ENCODE results near the gene SERPIND1.
A peak's percentile ranks its signal among the peaks of the same experiment; 100 is the strongest.

Gene SERPIND1

DNA sequence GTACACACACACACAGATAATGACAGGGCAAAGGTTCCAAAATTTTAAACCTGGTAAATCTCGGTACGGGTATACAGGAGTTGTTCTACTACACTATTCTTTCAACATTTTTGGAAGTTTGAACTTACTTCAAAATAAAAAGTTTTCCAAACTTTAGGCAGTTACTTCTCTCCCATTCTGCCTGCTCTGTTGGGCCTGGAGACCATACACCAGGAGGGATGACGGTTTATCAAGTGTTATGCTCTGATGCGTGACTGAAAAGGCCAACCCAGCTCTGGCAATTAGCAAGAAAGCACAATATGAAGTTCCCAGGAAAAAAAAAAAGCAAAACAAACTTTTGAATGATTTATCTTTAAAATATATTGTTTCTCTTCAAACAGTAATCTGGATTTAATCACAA is 969 bp downstream of the SERPIND1 start:
- no peaks in the 10 kb centered on the region for H3K27me3 ChIP-seq (ENCODE audit: insufficient read depth, low read depth, severe bottlenecking)
- H3K4me3 ChIP-seq (ENCODE audit: low read depth, low read length), result no peak overlapping the region
- H3K27ac ChIP-seq, result no peak overlapping the region
- DNase-seq, result no peak
- H3K36me3 ChIP-seq, result peaks cover 13% of the 10 kb centered on the region
- TF ChIP-seq, protein P1, sequence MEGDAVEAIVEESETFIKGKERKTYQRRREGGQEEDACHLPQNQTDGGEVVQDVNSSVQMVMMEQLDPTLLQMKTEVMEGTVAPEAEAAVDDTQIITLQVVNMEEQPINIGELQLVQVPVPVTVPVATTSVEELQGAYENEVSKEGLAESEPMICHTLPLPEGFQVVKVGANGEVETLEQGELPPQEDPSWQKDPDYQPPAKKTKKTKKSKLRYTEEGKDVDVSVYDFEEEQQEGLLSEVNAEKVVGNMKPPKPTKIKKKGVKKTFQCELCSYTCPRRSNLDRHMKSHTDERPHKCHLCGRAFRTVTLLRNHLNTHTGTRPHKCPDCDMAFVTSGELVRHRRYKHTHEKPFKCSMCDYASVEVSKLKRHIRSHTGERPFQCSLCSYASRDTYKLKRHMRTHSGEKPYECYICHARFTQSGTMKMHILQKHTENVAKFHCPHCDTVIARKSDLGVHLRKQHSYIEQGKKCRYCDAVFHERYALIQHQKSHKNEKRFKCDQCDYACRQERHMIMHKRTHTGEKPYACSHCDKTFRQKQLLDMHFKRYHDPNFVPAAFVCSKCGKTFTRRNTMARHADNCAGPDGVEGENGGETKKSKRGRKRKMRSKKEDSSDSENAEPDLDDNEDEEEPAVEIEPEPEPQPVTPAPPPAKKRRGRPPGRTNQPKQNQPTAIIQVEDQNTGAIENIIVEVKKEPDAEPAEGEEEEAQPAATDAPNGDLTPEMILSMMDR (IDR thresholded peaks at IDR 0.05; ENCODE audit: low read depth, low read length), result no peak
- H3K9me3 ChIP-seq (ENCODE audit: severe bottlenecking), result no peaks in the 10 kb centered on the region

DNA sequence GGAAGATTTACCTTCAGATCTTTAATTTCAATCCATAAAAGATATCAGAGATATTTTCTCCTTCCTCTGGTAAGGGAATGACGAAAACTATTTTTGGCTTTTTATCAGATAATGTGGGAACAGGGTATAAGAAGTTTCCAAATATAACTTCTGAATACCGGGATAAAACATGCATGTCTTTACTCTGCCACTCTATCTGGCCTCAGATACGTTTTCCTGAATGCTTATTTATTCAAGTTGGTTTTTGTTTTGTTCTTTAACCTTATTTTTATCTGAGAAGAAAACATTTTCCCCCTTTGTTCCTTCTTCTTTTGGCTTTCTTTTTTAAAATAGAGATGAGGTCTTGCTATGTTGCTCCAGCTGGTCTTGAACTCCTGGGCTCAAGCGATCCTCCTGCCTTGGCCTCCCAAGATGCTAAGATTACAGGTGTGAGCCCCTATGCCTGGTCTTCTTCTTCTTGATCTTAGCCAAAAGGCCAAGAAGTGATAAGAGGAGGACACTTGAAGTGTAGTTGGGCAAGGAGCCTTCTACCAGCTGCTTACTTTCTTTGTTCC is 1.5 kb downstream of the SERPIND1 start:
- H3K36me3 ChIP-seq, result peaks cover 13% of the 10 kb centered on the region
- H3K27ac ChIP-seq, result no peak overlapping the region
- H3K4me3 ChIP-seq (ENCODE audit: low read depth, low read length), result no peak overlapping the region
- H3K27me3 ChIP-seq (ENCODE audit: insufficient read depth, low read depth, severe bottlenecking), result no peaks in the 10 kb centered on the region
- TF ChIP-seq, protein P1 (IDR thresholded peaks at IDR 0.05; ENCODE audit: low read depth, low read length), result no peak
- H3K9me3 ChIP-seq (ENCODE audit: severe bottlenecking), result no peaks in the 10 kb centered on the region
- DNase-seq, result no peak

DNA sequence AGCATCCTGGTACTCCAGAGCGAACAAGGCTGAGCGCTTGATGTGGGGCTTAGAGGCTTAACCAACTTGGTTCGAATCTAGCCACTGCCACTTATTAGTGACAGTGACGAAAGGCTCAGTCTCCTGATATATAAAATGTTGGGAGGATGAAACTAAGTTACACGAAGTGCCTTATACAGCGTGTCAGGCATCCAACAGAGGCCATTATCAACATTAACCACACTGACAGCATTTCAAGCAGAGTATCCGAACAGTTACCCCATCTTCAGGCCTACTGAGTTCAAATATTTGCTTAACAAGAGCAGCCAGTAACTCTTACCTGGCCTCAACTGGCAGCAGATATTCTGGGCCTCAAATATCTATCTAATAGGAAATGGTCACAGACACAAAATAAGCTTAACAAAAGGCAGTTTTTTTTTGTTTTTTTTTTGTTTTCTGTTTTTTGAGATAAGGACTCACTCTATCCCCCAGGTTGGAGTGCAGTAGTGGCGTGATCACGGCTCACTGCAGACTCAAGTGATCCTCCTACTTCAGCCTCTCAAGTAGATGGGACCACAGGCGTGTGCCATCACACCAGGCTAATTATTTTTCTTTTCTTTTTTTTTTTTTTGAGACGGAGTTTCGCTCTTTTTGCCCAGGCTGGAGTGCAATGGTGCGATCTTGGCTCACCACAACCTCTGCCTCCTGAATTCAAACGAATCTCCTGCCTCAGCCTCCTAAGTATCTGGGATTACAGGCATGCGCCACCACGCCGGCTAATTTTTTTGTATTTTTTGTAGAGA is 2.9 kb downstream of the SERPIND1 start:
- no peaks in the 10 kb centered on the region for H3K9me3 ChIP-seq (ENCODE audit: severe bottlenecking)
- DNase-seq, result no peak
- TF ChIP-seq, protein P1 (IDR thresholded peaks at IDR 0.05; ENCODE audit: low read depth, low read length), result no peak
- peak overlapping the region; percentile 45 for H3K27ac ChIP-seq
- H3K36me3 ChIP-seq, result peaks cover 13% of the 10 kb centered on the region
- H3K4me3 ChIP-seq (ENCODE audit: low read depth, low read length), result no peak overlapping the region
- H3K27me3 ChIP-seq (ENCODE audit: insufficient read depth, low read depth, severe bottlenecking), result no peaks in the 10 kb centered on the region

DNA sequence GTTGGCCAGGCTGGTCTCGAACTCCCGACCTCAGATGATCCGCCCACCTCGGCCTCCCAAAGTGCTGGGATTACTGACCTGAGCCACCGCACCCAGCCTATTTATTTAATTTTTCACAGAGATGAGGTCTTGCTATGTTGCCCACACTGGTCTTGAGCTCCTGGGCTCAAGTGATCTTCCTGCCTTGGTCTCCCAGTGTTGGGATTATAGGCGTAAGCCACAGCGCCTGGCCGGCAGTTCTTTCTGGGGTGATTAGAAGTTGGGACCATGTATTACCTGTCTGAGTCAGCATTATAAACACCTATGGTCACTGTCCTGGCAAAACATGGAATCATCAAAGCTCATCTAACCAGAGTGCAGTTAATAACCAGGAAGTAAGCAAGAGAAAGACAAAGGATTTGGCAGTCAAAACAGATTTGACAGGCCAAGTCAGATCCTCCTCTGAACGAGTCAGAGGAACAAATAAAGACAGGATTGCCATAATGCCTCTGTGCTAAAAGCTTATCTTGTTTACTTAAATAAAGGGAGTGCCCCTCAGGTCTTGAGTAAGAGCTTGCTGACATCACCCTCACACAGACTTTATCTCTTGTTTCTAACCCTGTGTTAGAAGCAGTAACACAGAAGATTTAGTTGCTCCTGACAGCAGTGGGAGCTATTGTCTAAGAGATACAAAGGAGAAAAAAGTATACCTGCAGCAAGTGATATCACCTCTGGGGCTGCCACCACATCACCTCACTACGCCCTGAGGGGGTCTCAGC is 3.7 kb downstream of the SERPIND1 start:
- peaks cover 9% of the 10 kb centered on the region; the same call in 1 of the 2 replicates for H3K36me3 ChIP-seq
- H3K9me3 ChIP-seq (ENCODE audit: severe bottlenecking), result no peaks in the 10 kb centered on the region
- H3K4me3 ChIP-seq (ENCODE audit: low read depth, low read length), result no peak overlapping the region
- TF ChIP-seq, protein P1 (IDR thresholded peaks at IDR 0.05; ENCODE audit: low read depth, low read length), result no peak
- peak; percentile 35 for DNase-seq
- no peaks in the 10 kb centered on the region for H3K27me3 ChIP-seq (ENCODE audit: insufficient read depth, low read depth, severe bottlenecking)
- peak overlapping the region; percentile 45 for H3K27ac ChIP-seq

DNA sequence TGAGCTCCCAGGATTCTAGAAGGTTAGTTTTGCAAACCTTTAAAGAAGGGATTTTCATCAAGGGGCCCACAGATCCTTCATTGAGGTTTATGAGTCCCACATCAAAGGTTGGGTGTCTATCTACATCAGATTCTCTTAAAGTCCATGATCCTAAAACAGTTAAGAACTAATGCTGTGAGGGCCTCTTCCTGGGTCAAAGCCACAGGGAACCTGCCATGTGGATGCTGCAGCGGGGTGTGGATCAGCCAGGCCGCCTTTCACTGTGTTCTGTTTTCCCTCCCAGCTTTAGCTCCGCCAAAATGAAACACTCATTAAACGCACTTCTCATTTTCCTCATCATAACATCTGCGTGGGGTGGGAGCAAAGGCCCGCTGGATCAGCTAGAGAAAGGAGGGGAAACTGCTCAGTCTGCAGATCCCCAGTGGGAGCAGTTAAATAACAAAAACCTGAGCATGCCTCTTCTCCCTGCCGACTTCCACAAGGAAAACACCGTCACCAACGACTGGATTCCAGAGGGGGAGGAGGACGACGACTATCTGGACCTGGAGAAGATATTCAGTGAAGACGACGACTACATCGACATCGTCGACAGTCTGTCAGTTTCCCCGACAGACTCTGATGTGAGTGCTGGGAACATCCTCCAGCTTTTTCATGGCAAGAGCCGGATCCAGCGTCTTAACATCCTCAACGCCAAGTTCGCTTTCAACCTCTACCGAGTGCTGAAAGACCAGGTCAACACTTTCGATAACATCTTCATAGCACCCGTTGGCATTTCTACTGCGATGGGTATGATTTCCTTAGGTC is 5.3 kb downstream of the SERPIND1 start:
- Histone ChIP-seq H3K27ac (no peak overlapping the region), H3K4me3 (ENCODE audit: low read depth, low read length) (no peak overlapping the region), H3K9me3 (ENCODE audit: severe bottlenecking) (no peaks in the 10 kb centered on the region), H3K36me3 (peaks cover 9% of the 10 kb centered on the region; the same call in 1 of the 2 replicates), H3K27me3 (ENCODE audit: insufficient read depth, low read depth, severe bottlenecking) (no peaks in the 10 kb centered on the region)
- TF ChIP-seq, protein P1 (IDR thresholded peaks at IDR 0.05; ENCODE audit: low read depth, low read length), result no peak
- no peak for DNase-seq
